SK-N-SH treated with all-trans-retinoic acid at 6 μM for 48 hours (cell line): ENCODE data around the gene ZNF14.

Experiments
- BACH2 ChIP-seq: fragments of 250-450 bp; sonication (Bioruptor Pico); IDR thresholded peaks from 2 replicates; pipeline ENCODE4 v1.9.0; 2021; ENCODE audit warnings: mild to moderate bottlenecking, borderline replicate concordance
- CREB5 ChIP-seq: fragments of 250-450 bp; sonication (Bioruptor Pico); IDR thresholded peaks from 2 replicates; pipeline ENCODE4 v1.5.1; 2020; ENCODE audit warnings: low read depth, mild to moderate bottlenecking, moderate library complexity
- TCF4 ChIP-seq: fragments of 250-450 bp; sonication (Bioruptor Pico); IDR thresholded peaks from 2 replicates; pipeline ENCODE4 v1.8.0; 2021; ENCODE audit warnings: mild to moderate bottlenecking, moderate library complexity, borderline replicate concordance

GRCh38 chr19:19732579-19733501, at the start of gene ZNF14:
- TF ChIP-seq CREB5 (no peak), TCF4 (CRISPR knock-in tag) (no peak), BACH2 (no peak)
